ENCODE results near the gene ST6GALNAC3.

Gene ST6GALNAC3

DNA sequence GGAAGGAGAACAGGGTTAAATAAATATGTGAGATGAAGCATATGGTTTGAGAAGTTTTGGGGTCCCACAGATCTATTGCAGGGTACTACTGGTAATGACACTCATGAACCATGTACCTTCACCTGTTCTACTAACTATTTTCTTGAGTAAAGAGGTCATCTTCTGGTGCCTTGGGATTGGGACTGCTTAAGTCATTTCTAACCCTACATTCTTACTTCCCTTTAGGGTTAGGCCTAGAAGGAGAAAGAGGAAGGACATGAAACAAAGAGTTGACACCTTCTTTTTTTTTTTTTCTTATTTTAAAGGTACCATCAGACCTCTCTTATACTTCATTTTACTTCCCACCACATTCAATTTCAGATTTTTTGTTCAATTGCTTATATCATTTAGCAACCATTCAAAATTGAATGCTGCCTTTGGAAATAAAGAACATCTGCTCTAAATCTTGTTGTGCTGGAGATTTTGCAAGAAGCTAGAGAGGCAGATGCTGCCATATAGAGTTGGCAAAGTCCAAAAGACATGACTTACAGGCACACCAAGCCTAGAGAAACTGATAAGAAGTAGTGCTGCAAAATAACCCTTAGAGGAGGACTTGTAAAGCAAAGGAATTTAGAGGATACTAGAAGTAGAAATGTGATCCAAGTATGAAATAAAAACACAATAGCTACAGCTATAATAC is 418.3 kb downstream of the ST6GALNAC3 start:
- DNase-seq (ENCODE audit: low read depth in 2 of 2, low spot score in 1 of 2), result no peak

DNA sequence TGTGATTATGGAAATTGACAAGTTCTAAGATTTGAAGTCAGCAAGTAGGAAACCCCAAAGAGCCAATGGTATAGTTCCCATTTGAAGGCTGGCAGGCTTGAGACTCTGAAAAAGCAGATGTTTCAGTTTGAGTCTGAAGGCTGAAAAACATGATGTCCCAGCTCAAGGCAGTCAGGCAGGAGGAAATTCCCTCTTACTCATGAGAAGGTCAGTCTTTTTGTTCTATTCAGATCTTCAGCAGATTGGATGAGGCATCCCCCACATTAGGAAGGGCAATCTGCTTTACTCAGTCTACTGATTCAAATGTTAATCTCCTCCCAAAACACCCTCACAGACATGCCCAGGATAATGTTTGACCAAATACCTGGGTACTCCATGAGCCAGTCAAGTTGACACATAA is 420.3 kb downstream of the ST6GALNAC3 start:
- DNase-seq (ENCODE audit: low read depth in 2 of 2, low spot score in 1 of 2), result no peak

DNA sequence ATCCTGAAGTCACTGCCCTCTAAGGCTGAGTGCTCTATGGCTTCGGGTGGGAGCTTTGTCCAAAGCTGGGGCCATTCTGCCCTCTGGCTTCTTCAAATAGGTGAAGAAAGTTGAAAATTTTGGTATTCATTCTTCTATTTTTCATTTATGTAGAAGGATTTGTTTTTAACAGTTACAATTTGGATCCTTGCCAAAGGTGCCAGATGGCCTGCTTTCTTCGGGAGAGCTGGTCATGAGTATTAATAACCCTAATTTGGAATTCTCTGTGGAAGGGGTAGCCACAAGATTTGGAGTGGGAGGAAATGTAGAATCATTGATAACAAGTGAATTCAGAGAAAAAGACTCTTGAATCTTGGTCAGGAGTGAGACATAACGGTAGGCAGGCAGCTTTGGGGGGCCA is 422.3 kb downstream of the ST6GALNAC3 start:
- no peak for DNase-seq (ENCODE audit: low read depth in 2 of 2, low spot score in 1 of 2)

DNA sequence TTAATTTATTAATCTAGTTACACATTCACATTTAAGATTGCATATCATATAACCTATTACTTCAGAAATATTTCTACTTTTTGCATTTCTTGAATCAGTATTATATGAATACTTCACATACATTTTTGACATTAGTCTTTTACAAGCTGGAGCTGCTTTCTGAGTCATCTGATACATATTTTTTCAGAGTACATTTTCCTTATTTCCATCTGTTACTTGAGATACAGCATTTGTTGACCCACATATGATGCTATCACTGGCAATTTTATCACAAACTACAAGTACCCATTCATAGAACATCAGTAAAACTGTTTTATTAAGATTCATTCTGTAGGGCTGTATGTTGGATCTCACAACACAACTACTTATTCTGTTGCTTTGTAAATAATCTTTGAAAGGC is 425.6 kb downstream of the ST6GALNAC3 start:
- DNase-seq (ENCODE audit: low read depth in 2 of 2, low spot score in 1 of 2), result no peak

DNA sequence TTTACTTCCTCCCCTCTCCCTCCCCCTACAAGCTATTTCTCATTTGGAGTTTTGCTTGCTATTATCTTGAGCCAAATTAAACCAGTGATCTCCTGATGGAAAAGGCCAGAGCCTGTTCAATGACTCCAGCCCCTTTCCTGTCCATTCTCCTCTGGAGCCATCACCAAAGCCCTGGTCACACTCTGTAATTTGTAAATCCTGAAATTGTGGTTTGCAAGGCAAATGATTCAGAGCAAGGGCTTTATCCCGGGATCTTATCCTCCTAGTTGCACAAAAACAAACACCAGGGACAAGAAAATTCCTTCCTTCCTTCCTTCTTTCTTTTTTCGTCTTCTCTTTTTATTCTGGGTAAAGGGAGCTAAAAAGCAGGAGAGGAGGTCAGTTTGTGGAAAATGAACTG is 426.6 kb downstream of the ST6GALNAC3 start:
- no peak for DNase-seq (ENCODE audit: low read depth in 2 of 2, low spot score in 1 of 2)

DNA sequence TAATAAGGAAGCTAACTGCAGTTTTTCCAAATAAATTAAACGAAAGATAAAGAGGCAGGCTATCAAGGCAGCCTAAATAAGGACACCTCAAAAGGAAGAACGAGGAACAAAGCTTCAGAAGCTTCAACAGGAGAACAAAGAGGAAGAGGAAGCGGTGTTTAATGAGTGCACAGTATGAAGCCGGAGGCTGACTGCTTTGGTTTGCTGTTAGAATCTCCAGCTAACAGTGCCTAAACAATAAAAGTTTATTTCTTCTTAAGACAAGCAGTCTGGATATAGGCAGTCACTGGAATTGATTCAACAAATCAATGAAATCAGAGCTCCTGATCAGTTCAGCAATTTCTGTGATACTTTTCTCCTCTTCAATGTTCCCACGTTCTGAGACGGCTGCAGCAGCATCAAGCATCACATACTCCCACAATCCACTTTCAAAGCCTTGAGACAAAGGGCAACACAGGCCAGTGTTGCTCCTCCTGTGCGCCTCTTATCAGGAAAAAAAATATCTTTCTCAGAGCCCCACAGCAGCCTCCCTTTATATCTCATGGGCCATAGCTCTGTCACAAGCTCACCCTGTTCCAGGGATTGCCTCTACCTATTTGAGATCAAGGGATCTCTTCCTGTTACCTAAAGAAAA is 427.2 kb downstream of the ST6GALNAC3 start:
- DNase-seq (ENCODE audit: low read depth in 2 of 2, low spot score in 1 of 2), result no peak

DNA sequence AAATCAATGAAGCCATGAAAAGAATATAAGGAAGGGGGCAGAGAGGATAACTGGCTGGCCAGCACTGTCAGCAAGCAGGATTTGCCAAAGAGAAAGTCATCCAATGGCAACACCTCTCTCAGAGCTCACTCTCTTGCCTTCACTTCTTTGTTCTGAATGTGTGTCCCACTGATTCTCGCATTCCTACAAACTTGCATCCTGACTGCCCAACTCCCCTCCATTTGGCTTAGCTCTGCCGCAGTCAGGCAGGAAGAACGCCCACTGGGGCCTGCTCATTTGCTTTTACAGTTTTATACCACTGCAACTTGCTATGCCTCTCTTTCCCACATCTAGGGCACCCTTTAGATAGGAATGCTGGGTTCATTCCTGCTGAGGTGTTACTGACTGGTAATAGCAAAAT is 428.6 kb downstream of the ST6GALNAC3 start:
- DNase-seq (ENCODE audit: low read depth in 2 of 2, low spot score in 1 of 2), result no peak

DNA sequence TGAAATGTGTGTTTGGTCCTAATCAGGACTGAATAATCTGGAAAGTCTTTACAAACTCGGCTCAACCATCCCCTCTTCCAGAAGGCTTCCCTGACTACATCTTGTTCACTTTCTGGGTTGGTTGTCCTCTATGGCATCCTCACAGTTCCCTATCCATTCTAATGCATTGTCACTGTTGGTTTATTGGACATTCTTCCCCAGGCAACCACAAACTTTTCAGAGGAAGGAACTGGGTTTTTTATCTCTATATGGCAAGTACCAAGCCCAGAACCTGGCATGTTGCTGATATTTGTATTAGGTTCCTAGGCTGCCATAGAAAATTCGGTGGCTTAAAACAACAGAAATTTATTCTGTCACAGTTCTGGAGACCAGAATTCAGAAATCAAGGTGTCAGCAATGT is 429.2 kb downstream of the ST6GALNAC3 start:
- no peak for DNase-seq (ENCODE audit: low read depth in 2 of 2, low spot score in 1 of 2)

DNA sequence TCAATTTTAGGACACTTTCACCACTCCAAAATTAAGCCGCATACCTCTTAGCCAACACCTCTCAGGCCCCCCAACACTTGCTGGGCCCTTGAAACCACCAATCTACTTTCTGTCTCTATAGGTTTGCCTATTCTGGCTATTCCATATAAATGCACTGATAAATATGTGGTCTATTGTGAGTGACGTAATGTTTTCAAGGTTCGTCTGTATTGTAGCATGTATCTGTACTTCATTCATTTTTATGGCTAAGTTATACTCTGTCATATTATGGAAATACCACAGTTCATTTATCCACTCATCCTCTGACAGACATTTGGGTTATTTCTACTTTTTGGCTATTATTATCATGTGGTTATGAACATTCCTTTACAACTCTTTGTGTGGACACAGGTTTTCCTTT is 432.8 kb downstream of the ST6GALNAC3 start:
- no peak for DNase-seq (ENCODE audit: low read depth in 2 of 2, low spot score in 1 of 2)

DNA sequence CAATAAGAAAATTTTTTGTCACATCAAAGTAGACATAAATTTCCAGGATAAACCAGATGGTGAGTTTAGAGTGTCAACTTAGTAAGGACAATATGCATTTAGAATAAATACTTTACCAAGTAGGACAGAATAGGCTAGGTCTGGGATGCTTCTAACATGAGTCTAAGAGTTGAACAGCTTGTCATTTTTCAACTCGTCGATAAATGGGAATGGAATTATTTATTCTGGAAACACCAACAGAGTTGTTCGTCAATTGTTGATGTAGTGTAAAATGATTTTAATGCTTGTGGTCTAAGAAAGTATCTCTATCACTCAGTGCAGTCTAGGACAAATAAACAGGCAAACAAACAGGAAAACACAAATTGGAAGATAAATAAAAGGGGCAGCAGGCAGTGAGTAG is 434.3 kb downstream of the ST6GALNAC3 start:
- no peak for DNase-seq (ENCODE audit: low read depth in 2 of 2, low spot score in 1 of 2)

DNA sequence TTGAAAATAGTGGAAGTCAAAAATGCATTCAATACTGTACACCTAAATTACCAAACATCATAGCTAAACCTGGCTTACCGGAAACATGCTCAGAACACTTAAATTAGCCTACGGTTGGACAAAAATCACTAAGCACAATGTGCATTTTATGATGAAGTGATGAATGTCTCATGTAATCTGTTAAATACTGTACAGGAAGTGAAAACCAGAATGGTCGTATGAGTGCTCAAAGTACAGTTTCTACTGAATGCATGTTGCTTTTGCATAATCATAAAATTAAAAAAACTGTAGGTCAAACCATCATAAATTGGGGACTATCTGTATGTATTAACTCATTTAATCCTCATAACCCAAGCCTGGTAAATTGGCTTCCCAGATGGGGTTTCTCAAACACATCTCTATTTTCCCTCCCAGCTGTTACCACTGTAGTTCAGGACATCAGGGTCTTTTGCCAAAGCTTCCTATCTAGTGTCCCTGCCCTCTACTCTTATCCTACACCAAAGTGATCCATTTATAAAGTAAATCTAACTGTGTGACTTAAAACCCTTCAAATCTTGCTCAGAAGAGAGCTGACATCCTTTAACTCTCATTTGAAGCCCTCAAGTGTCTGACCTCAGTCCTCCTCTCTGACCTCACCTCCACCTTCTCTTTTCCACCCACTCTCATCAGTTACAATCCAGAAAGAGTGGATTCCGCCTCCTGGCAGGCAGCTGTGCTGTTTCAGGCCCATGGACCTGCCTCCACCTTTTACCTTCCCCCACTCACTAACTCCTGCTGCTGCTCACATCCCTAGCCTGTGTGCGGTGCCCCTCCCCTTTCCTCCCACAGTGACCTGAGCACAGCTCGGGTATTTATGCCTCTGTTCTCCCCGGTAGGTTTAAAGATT is 436.4 kb downstream of the ST6GALNAC3 start:
- DNase-seq (ENCODE audit: low read depth in 2 of 2, low spot score in 1 of 2), result no peak

DNA sequence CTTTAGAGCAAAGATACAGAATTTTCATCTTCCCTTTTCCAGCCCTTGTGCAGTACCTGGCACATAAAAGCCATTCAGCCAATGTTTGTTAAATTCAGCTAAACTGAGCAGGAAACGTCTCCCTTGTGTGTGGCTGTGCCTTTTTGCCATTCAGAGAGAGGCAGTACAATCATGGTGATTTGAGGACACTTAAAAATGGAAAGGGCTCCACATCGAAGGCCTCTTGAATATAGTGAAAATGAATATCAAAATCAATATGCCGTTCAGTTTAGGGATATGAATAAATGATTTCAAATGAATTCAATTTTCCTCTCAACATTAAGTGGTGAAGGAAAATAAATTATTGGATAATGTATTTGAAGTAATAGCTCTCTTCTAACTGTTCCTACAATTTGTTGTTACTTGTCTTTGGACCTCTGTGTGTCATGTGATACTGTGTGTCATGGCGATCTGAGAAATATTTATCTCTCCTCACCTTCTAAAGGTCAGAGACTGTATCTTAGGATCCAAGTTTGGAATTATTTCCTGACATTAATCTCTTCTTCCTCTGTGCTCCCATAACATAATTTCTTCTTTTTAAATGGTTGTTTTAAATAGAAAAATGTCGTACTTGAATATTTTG is 437.1 kb downstream of the ST6GALNAC3 start:
- DNase-seq (ENCODE audit: low read depth in 2 of 2, low spot score in 1 of 2), result no peak

DNA sequence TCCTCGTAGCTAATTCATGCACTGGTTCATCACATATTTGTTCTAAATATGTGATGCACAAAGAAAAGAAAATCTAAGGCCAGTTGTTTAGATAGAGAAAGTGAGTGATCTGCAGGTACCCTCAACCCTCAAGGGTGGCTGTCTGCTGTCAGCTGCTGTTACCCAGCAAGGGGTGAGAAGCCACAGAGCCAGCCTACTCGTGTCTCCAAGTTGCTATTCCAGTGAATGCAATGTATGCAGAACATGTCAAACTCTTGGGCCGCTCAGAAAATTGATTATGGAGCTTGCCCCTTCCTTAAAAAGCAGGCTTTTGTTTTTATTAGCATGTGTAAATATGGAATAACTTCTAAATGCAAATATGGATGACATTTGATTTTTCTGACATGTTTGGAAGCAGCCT is 456.4 kb downstream of the ST6GALNAC3 start:
- DNase-seq (ENCODE audit: low read depth in 2 of 2, low spot score in 1 of 2), result no peak

DNA sequence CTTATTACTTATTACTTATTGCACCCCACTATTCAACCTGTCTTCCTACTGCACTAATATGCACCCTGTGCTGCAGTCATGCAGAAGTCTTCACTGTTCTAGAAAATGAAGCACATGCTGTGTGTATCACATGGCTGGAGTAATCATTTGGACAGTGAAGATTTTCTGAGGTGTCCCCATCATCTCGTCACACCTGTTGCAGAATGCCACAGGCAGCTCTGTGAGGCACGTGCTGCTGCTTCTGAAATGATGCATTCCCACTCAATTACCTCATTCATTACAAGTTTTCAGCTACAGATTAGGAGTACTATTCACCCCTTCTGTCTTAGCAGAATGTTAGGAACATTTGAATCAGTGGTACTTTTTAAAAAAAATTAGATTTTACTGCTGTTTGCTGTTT is 467.1 kb downstream of the ST6GALNAC3 start:
- no peak for DNase-seq (ENCODE audit: low read depth in 2 of 2, low spot score in 1 of 2)

DNA sequence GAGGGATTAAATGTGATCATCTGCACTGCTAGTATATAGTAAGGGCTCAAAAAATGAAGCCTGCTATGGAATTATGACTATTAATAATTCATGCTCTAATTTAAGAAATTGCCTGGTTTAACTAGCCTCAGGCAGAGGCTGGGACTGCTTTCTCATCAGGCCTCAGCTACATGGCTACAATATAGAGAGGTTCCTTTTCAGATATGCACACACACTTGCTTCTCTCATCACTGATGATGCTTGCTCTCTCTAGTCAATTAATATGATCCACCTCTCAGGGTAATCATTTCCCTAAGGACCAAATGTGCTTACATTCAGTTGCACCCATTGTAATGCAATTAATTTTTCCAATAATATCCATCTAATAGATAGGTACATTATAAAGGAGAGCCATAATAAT is 467.8 kb downstream of the ST6GALNAC3 start:
- DNase-seq (ENCODE audit: low read depth in 2 of 2, low spot score in 1 of 2), result no peak

DNA sequence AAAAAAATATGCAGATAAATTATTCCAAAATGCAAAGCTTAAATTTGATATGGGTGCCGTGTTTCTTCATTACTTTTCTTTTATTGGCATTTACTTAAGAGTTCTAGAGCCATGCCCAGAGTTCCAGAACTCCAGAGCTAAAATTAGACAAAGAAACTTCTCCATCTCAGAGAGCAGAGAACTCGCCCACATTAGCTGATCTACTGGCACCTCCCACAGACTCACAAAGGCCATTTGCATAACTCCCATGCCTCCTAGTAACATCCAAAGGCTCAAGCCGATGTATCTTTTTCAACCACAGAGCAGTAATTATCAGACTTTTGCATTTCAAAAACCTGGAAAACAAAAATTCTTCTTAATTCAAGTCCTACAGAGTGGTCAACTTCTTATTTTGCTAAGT is 468.9 kb downstream of the ST6GALNAC3 start:
- no peak for DNase-seq (ENCODE audit: low read depth in 2 of 2, low spot score in 1 of 2)

DNA sequence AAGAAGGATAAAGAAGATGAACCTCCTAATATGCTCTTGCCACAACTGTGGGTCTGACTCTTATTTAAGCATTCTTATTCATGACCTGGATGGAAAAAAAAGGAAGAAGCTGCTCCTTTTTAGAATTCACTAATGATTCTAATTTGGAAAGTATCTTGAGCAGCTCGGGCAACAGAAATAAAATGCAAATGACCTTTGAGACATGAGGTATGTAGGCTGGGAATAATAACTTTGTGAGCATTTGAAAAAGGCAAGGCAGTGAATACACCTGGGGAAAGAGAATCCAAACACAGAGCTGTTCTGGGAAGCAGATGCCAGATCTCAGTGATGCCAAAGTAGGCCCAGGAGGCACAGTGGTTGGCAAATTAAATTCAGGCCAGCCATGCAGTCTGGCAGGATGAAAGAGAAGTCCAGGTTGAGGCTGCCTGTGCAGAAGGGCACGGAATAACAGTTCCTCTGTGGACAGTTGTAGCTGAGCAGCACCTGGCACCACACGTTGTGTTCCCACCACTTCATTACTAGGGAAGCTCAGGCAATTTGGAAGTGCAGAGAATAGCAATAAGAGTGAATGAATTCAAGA is 471.9 kb downstream of the ST6GALNAC3 start:
- no peak for DNase-seq (ENCODE audit: low read depth in 2 of 2, low spot score in 1 of 2)

DNA sequence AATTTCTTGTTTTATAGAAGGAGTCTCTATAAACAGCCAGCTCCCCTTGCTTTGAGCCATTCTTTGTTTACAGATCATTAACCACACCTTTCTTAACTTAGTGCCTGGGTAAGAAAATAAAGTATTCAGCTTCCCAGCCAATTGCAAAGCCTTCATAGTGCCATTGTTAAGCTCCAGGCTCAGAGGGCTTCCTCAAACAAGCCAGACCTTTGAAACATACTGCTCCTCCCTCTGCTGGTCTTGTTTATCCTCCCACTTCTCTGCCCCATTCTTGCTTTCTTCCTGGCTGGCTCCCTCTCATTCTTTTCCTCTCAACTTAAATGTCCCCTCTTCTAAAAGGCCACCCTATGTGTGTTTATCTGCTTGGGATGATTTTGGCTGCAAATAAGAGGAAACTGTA is 473.4 kb downstream of the ST6GALNAC3 start:
- no peak for DNase-seq (ENCODE audit: low read depth in 2 of 2, low spot score in 1 of 2)

DNA sequence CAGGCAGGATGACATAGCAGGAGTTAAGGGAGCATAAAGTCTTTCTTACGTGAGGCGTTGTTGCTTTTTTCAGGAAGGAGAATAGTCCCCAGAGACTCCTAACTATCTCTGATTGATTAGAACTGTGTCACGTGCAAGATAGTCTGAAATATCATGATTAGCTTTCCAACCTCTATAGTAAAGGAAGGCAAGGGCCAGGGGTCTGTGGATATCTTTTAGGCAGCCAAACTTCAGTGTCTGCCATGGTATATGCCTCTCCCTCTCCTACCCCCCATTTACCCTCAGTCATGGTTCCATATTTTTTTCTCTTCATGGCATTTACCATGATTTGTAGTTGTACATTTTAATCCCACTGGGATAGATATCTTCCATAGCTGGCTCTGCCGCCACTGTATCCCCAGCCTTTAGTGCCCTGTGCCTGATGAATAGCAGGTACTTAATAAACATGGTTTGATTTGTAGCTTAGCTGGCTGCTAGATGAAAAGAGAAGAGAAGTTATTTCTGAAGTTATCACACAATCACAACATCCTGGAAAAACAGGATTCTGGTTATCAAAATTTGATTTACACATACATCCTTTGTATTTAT is 474.1 kb downstream of the ST6GALNAC3 start:
- DNase-seq (ENCODE audit: low read depth in 2 of 2, low spot score in 1 of 2), result no peak

DNA sequence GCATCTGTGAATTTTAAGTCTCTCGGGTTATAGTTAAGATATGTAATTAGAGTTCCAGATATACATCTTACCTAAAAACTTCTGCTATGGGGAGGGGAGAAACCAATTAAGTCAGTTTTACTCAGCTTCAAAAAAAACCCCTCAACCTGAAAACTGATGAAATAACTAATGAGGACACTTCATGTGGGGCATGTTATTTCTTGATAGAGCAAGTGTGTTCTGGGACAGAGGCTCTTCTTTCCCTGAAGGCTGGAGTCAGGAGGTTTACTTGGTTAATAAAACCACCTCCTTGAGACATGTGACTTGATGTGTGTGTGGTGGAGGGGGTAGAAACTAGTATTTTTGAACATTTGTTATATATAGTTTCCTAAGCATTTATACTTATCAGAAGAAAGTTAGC is 479.7 kb downstream of the ST6GALNAC3 start:
- no peak for DNase-seq (ENCODE audit: low read depth in 2 of 2, low spot score in 1 of 2)

DNA sequence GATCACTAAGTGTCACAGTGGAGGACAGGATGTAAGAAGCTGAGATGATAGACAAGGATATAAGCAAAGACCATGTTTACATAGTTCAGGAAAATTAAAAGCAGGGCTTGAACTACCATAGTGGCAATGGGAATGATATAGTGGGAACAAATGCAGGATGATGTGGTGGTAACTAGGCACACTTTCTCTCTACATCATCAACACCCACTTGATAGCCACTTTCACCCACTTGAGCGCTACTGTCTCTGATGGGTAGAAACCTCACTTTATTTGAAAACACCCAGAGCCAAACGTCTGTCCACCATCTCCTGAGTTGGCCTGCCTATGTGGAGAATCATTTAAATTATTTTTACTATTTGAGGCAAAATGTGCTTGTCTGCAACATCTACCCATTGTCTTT is 487.7 kb downstream of the ST6GALNAC3 start:
- no peak for DNase-seq (ENCODE audit: low read depth in 2 of 2, low spot score in 1 of 2)

Data from stimulated activated CD8-positive, alpha-beta memory T cell treated with anti-CD3 and anti-CD28 coated beads, Interleukin-4, amount 100 ng/mL, for 4 hours (primary cell).